CD4-positive, CD25-positive, alpha-beta regulatory T cell (primary cell): Measurements from ENCODE around the gene ZNF407. TPM values are rescaled to one million over a fixed set of nuclear protein-coding genes. Genes with fewer than 3 reads are reported as not detected.
A peak's percentile ranks its signal among the peaks of the same experiment; 100 is the strongest.

Experiments used
- ATAC-seq, 2 donors: fragments of 150-1000 bp; cut with Tn5 transposase; one replicate each; pipeline ENCODE4 v1.10.0; 2021; ENCODE audit warnings: low read depth in 2 of 2, moderate number of reproducible peaks in 2 of 2, moderate library complexity in 1 of 2
- DNase-seq, 3 donors: peaks; one replicate each; pipeline versions ENCODE4 v3.0.0 to v3.0.0-alpha.2; 2012 to 2022; ENCODE audit warnings: mixed read lengths in 1 of 3
- H3K27ac ChIP-seq: one replicate; pipeline ENCODE4 v1.7.0; 2013; ENCODE audit warnings: mild to moderate bottlenecking, low read length; ENCODE audit not compliant: insufficient read depth, poor library complexity, severe bottlenecking
- H3K27me3 ChIP-seq: one replicate; pipeline ENCODE4 v1.7.0; 2013; ENCODE audit warnings: low read length; ENCODE audit not compliant: control insufficient read depth, insufficient read depth
- H3K36me3 ChIP-seq: one replicate; pipeline ENCODE4 v1.7.0; 2013; ENCODE audit warnings: mild to moderate bottlenecking, low read length, moderate library complexity; ENCODE audit not compliant: control insufficient read depth, insufficient read depth
- H3K4me1 ChIP-seq: 2 replicates; pipeline ENCODE4 v1.7.0; 2013; ENCODE audit warnings: mild to moderate bottlenecking, low read length; ENCODE audit not compliant: insufficient read depth, control insufficient read depth, poor library complexity, severe bottlenecking
- H3K4me3 ChIP-seq: one replicate; pipeline ENCODE4 v1.7.0; 2013; ENCODE audit warnings: low read depth, mild to moderate bottlenecking, low read length, moderate library complexity
- H3K9me3 ChIP-seq, 2 experiments: 1 replicate in 1 of 2; 2 replicates in 1 of 2; pipeline ENCODE4 v1.7.0; 2013; ENCODE audit warnings: low read length in 2 of 2, mild to moderate bottlenecking in 1 of 2, moderate library complexity in 1 of 2; ENCODE audit not compliant: control insufficient read depth in 2 of 2
- H3K27ac Mint-ChIP-seq, 3 donors: one replicate each; pipeline ENCODE4 v1.8.0; 2020 to 2022; ENCODE audit warnings: mild to moderate bottlenecking in 3 of 3, mixed read lengths in 3 of 3, moderate library complexity in 2 of 3
- H3K27me3 Mint-ChIP-seq: one replicate; pipeline ENCODE4 v1.8.0; 2022; ENCODE audit warnings: mild to moderate bottlenecking, mixed read lengths
- H3K36me3 Mint-ChIP-seq: one replicate; pipeline ENCODE4 v1.8.0; 2020; ENCODE audit warnings: mixed read lengths
- H3K4me1 Mint-ChIP-seq, 4 donors: one replicate each; pipeline ENCODE4 v1.8.0; 2020 to 2022; ENCODE audit warnings: mixed read lengths in 4 of 4, mild to moderate bottlenecking in 1 of 4
- H3K4me3 Mint-ChIP-seq, 4 donors: one replicate each; pipeline ENCODE4 v1.8.0; 2020 to 2022; ENCODE audit warnings: mild to moderate bottlenecking in 4 of 4, mixed read lengths in 4 of 4, moderate library complexity in 3 of 4
- H3K9me3 Mint-ChIP-seq, 7 donors: one replicate each; pipeline ENCODE4 v1.8.0; 2020 to 2022; ENCODE audit warnings: mixed read lengths in 7 of 7, mild to moderate bottlenecking in 3 of 7, moderate library complexity in 2 of 7
- polyA plus RNA-seq, 4 donors: library from polyadenylated mRNA; unstranded; fragments of 300-500 nt; fragmentation: Illumina TruSeq; gene quantifications; one replicate each; pipeline ENCODE4 v1.2.3, GENCODE V29; 2021
- total RNA-seq: library from RNA; stranded (reverse); gene quantifications from one replicate; pipeline ENCODE4 v1.2.3, GENCODE V29; 2022

Gene ZNF407
- total and polyA plus RNA-seq, 5 donors from 2014 or later = 2.0 to 34.0 (median 3.8) TPM

GRCh38 chr18:75067996-75068645 lies 470.5 kb downstream of the ZNF407 start:
- Histone ChIP-seq H3K27ac (no peak overlapping the region), H3K27me3 (no peaks in the 10 kb centered on the region), H3K4me3 (no peak overlapping the region), H3K36me3 (peaks cover 5% of the 10 kb centered on the region), H3K4me1 (peaks cover 37% of the 10 kb centered on the region), H3K9me3 (peaks cover 0 to 5% of the 10 kb centered on the region in 2 experiments)
- Mint-ChIP-seq H3K9me3 (peaks cover 0 to 4% (median 0%) of the 10 kb centered on the region in 7 donors), H3K27me3 (no peaks in the 10 kb centered on the region), H3K36me3 (peaks cover 20% of the 10 kb centered on the region), H3K4me1 (peaks cover 9 to 59% (median 38%) of the 10 kb centered on the region in 4 donors), H3K27ac (peak overlapping the region; percentile 21 to 73 (median 65)), H3K4me3 (peak overlapping the region in 2 of 4 donors; percentile 22 to 57)
- DNase-seq (no peak), ATAC-seq (no peak)

GRCh38 chr18:75068682-75069435 lies 471.2 kb downstream of the ZNF407 start:
- Mint-ChIP-seq H3K27me3 (no peaks in the 10 kb centered on the region), H3K36me3 (peaks cover 22% of the 10 kb centered on the region), H3K27ac (peak overlapping the region; percentile 96 to 100 (median 99)), H3K4me3 (peak overlapping the region in 3 of 4 donors; percentile 57 to 93 (median 87)), H3K4me1 (peaks cover 9 to 61% (median 39%) of the 10 kb centered on the region in 4 donors), H3K9me3 (peaks cover 0 to 6% (median under 1%) of the 10 kb centered on the region in 7 donors)
- ATAC-seq = no peak
- Histone ChIP-seq H3K4me3 (no peak overlapping the region), H3K9me3 (peaks cover 0 to 12% of the 10 kb centered on the region in 2 experiments), H3K27ac (peak overlapping the region; percentile 88), H3K36me3 (peaks cover 3% of the 10 kb centered on the region), H3K4me1 (peaks cover 37% of the 10 kb centered on the region), H3K27me3 (no peaks in the 10 kb centered on the region)
- DNase-seq = no peak

- peaks cover 37% of the 10 kb centered on the region for H3K4me1 ChIP-seq
- peaks cover 0 to 24% of the 10 kb centered on the region in 2 experiments for H3K9me3 ChIP-seq
- Mint-ChIP-seq H3K27me3 (no peaks in the 10 kb centered on the region), H3K9me3 (peaks cover 0 to 13% (median 4%) of the 10 kb centered on the region in 7 donors), H3K4me3 (peak overlapping the region; percentile 85 to 93 (median 90)), H3K4me1 (peaks cover 9 to 67% (median 39%) of the 10 kb centered on the region in 4 donors), H3K36me3 (peaks cover 22% of the 10 kb centered on the region), H3K27ac (peak overlapping the region; percentile 96 to 100 (median 99))
- H3K4me3 ChIP-seq = peak overlapping the region; percentile 88
- peak overlapping the region; percentile 88 for H3K27ac ChIP-seq
- no peaks in the 10 kb centered on the region for H3K27me3 ChIP-seq
- no peak for ATAC-seq
- DNase-seq = no peak
- H3K36me3 ChIP-seq = no peaks in the 10 kb centered on the region
These were observed 472.6 kb downstream of the ZNF407 start for GRCh38 chr18:75070235-75070624.

- Mint-ChIP-seq H3K9me3 (peaks cover 0 to 16% (median 4%) of the 10 kb centered on the region in 7 donors), H3K4me3 (peak overlapping the region; percentile 85 to 93 (median 90)), H3K36me3 (peaks cover 16% of the 10 kb centered on the region), H3K4me1 (peaks cover 9 to 67% (median 37%) of the 10 kb centered on the region in 4 donors), H3K27ac (peak overlapping the region; percentile 96 to 100 (median 99)), H3K27me3 (no peaks in the 10 kb centered on the region)
- peak; percentile 83 to 85 for ATAC-seq
- no peaks in the 10 kb centered on the region for H3K27me3 ChIP-seq
- H3K4me1 ChIP-seq = peaks cover 37% of the 10 kb centered on the region
- peak; percentile 51 to 92 (median 71) for DNase-seq
- H3K36me3 ChIP-seq = no peaks in the 10 kb centered on the region
- H3K4me3 ChIP-seq = peak overlapping the region; percentile 88
- peak overlapping the region; percentile 88 for H3K27ac ChIP-seq
- peaks cover 0 to 30% of the 10 kb centered on the region in 2 experiments for H3K9me3 ChIP-seq
These were observed 473.2 kb downstream of the ZNF407 start for GRCh38 chr18:75070625-75071483.

- Mint-ChIP-seq H3K36me3 (peaks cover 15% of the 10 kb centered on the region), H3K27me3 (no peaks in the 10 kb centered on the region), H3K4me1 (peaks cover 9 to 67% (median 36%) of the 10 kb centered on the region in 4 donors), H3K4me3 (peak overlapping the region; percentile 85 to 93 (median 90)), H3K9me3 (peaks cover 0 to 22% (median 4%) of the 10 kb centered on the region in 7 donors), H3K27ac (peak overlapping the region; percentile 96 to 100 (median 99))
- no peak for ATAC-seq
- Histone ChIP-seq H3K4me1 (peaks cover 37% of the 10 kb centered on the region), H3K9me3 (peaks cover 3 to 36% of the 10 kb centered on the region in 2 experiments), H3K27ac (peak overlapping the region; percentile 88), H3K36me3 (no peaks in the 10 kb centered on the region), H3K4me3 (peak overlapping the region; percentile 88), H3K27me3 (no peaks in the 10 kb centered on the region)
- DNase-seq = no peak
These were observed 473.8 kb downstream of the ZNF407 start for GRCh38 chr18:75071484-75071785.

- Histone ChIP-seq H3K4me1 (peaks cover 37% of the 10 kb centered on the region), H3K9me3 (peaks cover 9 to 42% of the 10 kb centered on the region in 2 experiments), H3K27me3 (no peaks in the 10 kb centered on the region), H3K36me3 (no peaks in the 10 kb centered on the region), H3K27ac (peak overlapping the region; percentile 88), H3K4me3 (peak overlapping the region; percentile 88)
- peak overlapping the region; percentile 42 to 100 (median 96) for H3K27ac Mint-ChIP-seq
- DNase-seq (no peak), ATAC-seq (no peak)
- peak overlapping the region; percentile 85 to 93 (median 90) for H3K4me3 Mint-ChIP-seq
- H3K4me1 Mint-ChIP-seq = peaks cover 9 to 62% (median 34%) of the 10 kb centered on the region in 4 donors
- H3K9me3 Mint-ChIP-seq = peaks cover 0 to 24% (median 4%) of the 10 kb centered on the region in 7 donors
- peaks cover 15% of the 10 kb centered on the region for H3K36me3 Mint-ChIP-seq
- no peaks in the 10 kb centered on the region for H3K27me3 Mint-ChIP-seq
These were observed 474.4 kb downstream of the ZNF407 start for GRCh38 chr18:75071866-75072671.
